Esophagus mucosa (tissue), 1 donor: ENCODE results near the gene SLC38A4. TPM values are rescaled to one million over a fixed set of nuclear protein-coding genes. Genes with fewer than 3 reads are reported as not detected.
"Not testable (repeated sequence)": the region's sequence is repeated elsewhere in the genome, so short reads cannot be mapped to it uniquely, and the experiment has no call there.

Experiments used
- ATAC-seq: fragments of 200-7000 bp; cut with Tn5 transposase; one replicate; pipeline ENCODE4 v1.9.1; 2020
- total RNA-seq: library from RNA; stranded (reverse); gene quantifications from one replicate; pipeline ENCODE4 v1.2.4, GENCODE V29; 2023
- donor health status: DM: yes; HTN: yes; CAD: no.

Gene SLC38A4, protein sequence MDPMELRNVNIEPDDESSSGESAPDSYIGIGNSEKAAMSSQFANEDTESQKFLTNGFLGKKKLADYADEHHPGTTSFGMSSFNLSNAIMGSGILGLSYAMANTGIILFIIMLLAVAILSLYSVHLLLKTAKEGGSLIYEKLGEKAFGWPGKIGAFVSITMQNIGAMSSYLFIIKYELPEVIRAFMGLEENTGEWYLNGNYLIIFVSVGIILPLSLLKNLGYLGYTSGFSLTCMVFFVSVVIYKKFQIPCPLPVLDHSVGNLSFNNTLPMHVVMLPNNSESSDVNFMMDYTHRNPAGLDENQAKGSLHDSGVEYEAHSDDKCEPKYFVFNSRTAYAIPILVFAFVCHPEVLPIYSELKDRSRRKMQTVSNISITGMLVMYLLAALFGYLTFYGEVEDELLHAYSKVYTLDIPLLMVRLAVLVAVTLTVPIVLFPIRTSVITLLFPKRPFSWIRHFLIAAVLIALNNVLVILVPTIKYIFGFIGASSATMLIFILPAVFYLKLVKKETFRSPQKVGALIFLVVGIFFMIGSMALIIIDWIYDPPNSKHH
- 2.4 TPM for total RNA-seq

- peak; percentile 65 for ATAC-seq
These were observed at the start of gene SLC38A4 for GRCh38 chr12:46825591-46826414. TSS of gene SLC38A4 (minus strand) at chr12:46825997. CDS start at chr12:46793071, 32,926 bp downstream.

DNA sequence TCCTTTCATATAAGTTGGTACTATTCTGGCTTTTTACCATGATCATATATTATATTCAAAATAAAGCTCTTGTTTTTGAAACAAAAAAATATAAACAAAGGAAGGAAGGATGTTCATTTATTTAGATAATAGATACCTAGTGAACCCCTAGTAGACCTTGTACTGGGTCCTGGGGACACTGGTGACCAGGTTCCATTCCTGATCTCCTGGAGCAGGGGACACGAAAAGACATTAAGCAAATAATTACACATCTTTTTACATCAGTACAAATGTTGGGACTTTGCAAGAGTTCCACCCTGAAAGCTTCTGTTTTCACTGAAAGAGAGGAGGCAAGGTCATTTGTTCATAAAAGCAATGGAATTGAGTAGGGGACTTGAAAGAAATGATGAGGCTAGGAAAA lies 49.3 kb upstream of the SLC38A4 start:
- ATAC-seq, result no peak

DNA sequence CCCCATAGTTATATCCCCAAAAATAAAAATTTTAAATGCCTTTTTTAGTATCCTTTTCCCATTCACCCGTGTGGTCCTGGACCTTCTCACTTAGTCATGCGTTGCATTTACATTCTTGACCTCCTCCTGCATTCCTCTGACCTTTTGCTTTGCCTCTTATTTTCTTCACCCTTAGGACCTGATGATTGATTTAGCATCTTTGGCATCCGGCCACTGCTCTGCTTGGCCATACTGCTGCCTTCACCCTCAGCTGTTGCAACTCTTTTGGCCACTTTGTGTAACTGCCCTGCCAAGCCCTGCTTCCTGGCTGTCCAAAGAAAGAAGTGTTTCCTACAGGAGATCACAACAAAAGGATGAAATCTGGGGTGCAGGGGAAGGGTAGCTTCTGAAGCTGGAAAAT lies 48.8 kb upstream of the SLC38A4 start:
- no peak for ATAC-seq

GRCh38 chr12:46872135-46872534 lies 46.3 kb upstream of the SLC38A4 start:
- ATAC-seq, result no peak

GRCh38 chr12:46865311-46865710 lies 39.5 kb upstream of the SLC38A4 start:
- ATAC-seq, result no peak

DNA sequence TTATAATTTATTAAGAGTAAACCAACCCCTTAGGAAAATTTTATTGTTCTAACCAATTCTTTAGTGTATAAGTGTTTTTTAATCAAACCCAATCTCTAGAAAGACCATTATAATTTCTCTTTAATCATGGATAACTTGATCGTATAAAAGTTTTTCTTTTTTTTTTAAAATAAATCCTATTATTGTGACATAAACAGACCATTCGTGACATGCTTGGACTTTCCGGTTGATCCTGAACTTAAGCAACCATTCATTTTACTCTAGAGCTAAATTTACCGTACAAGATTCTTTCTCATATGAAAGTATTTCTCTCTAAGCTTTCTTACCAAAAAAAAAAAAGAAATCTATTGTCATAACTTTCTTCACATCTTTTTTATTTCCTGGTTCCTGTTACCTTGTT lies 32.6 kb upstream of the SLC38A4 start:
- no peak for ATAC-seq

DNA sequence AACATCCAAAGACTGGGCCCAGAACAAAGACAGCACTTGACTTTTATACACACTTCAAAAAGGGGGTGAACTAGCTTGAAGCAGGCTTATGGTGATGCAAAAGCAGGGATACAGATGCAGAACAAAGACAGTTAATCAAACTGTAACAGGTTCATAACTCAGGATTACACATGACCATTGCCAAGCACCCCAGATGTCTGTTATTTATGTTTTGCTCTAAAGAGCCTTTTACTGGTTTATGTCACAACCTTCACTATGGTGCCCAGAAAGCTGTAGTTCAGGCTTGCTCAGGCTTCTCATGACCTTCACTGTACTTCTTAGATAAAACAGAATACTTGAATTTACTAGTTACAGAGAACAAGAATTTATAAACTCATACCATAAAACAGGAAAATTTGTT lies 31.7 kb upstream of the SLC38A4 start:
- no peak for ATAC-seq

DNA sequence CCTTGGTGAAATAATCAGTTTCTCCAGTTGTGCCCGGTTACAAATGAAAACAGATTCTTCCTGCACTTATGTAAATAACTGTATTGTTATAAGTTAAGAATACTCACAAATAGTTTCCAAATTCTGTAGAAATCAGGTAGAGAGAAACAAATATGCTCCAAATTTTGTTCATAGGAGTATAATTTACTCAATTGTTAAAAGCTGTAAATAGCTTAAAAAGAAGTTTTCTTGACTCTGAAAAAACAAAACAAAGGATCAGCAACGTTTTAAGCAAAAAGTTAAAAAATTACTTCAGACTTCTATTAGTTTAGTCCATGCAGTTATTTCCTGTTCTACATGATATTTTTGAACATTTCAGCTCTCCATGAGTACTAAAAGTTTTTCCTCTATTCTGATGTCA lies 30.0 kb upstream of the SLC38A4 start:
- no peak for ATAC-seq

GRCh38 chr12:46854188-46854587 lies 28.4 kb upstream of the SLC38A4 start:
- ATAC-seq, result not testable (repeated sequence)

- ATAC-seq, result not testable (repeated sequence)
These were observed 23.0 kb upstream of the SLC38A4 start for GRCh38 chr12:46848792-46849191.

GRCh38 chr12:46847001-46847400 lies 21.2 kb upstream of the SLC38A4 start:
- no peak for ATAC-seq

- ATAC-seq, result no peak
These were observed 18.0 kb upstream of the SLC38A4 start for GRCh38 chr12:46843811-46844210.

DNA sequence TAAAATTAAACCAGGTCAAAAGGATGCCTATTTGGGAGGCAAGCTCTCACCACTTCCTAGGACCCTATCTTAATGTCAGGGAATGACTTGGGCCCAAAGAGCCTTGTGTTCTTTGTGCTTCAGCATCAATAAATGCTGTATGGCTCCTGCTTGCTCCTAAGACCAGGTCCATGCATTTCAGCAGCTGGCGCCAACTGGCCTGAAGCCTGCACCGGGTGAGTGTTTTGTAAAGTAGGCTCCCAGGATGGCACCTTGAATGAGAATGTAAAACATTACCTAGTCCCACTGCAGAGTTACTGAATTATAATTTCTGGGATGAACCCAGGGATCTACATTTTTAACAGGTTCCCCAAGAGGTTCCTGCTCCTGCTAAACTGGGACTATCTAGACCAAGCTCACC lies 16.1 kb upstream of the SLC38A4 start:
- ATAC-seq, result no peak

- ATAC-seq, result no peak
These were observed 14.2 kb upstream of the SLC38A4 start for GRCh38 chr12:46839964-46840363.

DNA sequence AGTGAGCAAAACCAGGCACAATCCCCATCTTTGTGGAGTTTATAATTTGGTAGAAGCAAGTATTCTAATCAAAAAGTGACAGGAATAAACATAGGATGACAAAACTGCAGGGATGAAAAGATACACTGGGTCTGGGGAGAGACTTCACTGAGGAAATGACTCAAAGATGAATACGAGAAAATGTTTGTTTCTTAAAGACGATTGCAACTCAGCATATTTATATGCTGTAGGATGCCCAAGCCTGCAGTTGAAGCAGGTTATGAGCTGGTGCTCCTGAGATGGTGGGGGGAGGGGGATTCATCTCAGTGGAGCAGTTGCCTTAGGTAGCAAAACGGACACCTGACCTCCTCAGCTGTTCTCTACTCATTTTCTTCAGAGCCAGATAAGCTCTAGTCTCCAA lies 13.4 kb upstream of the SLC38A4 start:
- no peak for ATAC-seq

- no peak for ATAC-seq
These were observed 10.0 kb upstream of the SLC38A4 start for GRCh38 chr12:46835785-46836184.

DNA sequence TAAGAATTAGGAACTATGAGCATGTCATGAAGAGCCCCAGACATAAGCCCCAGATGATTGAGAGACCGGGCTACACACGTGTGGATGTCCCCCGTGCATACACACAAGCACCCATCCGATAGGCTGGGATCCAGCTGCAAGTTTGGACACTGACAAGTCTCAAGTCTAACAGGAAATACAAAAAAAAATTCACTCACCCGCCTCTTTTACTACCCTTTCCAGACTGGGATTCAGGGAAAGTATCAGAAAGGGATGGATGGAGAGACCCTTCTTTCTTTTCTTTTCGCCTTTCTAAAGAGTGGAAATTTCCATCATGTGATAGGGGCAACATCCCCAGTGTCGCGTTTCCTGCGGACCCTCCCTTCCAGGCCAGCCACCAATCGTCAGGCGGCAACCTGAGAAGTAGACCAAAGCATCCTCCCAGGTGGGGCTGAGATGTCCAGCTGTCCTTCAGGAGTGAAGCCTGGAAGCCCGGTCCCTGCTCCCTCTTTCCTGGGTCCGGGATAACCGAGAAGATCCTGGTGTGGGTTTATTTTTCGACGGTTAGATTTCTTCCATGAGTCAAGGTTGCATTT lies 6.4 kb upstream of the SLC38A4 start:
- ATAC-seq, result no peak

DNA sequence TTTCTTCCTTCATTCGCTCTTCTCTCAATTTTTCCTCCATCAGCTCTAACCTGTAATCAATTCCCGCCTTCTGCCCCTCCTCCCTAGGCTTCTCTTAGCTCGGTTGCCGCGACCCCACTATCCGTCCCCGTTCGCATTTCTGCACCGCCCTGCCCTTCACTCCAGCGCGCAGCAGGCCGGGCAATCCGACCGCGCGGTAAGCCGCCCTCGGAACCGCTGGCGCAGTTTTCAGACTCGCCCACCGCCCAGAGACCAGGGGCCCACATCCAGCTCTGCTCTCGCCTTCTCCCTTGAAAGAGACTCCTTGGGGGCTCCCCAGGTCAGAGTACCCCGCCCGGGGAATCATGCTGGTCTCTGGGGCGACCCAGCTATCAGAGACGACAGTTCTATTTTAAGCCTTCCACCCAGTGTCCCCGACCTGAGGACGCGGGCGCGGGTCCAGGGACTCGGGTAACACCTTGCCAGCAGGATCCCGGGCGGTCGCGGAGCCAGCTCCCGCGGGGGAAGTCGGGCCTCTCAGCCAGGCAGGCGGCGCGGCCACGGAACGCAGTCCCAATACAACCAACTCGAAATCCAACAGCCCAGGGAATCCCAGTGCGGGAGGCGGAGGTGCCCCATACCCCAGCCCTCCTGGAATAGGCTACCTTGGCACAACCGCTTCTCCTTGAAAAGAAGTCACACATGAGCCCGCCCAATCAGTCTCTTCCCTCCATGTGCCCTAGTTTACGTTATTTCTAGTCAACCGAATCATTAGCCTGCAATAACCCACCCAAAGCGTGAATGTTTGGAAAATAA lies 5.7 kb upstream of the SLC38A4 start:
- peak; percentile 44 for ATAC-seq

DNA sequence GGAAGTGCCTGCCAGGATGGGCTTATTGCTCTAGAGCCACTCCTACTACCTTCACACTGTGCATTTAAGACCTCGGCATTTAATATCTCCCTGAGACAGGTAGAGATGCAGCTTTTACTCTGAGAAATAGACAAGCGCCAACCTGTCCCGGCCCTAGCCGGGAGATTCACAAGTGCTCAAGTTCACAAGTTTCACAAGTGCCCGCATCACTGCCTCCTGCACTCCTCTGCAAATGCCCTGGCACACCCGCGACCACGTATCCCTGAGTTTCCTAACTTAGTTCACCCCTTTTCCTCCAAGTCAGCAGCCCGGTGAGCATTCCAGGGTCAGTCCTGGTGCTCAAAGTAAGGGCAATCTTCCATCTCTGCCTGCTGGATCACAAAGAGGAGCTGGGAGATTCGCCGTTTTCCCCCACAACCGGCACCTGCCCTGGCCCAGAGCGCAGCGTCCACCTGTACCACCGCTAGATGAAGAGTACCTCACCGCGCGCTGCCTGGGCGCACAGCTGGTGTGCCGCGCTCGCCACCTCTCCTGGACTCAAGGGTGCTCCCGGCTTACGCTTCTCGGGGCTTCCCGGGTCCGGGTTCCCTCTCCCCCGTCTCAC lies 5.0 kb upstream of the SLC38A4 start:
- ATAC-seq, result peak; percentile 82

DNA sequence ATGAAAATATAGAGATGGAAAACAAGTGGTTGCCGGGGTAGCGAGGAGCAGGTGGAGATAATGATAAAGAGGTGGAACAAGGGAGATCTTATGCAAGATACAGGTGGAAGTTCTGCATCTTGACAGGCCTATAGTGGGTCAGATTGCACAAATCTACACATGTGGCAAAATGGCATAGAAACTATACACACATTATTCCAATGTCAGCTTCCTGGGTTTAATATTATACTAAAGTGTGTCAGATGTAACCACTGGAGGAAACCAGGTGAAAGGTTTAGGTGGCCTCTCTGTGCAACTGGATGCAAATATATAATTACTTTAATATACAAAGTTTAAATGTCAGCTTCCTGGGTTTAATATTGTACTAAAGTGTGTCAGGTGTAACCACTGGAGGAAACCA lies 1.1 kb downstream of the SLC38A4 start:
- no peak for ATAC-seq

DNA sequence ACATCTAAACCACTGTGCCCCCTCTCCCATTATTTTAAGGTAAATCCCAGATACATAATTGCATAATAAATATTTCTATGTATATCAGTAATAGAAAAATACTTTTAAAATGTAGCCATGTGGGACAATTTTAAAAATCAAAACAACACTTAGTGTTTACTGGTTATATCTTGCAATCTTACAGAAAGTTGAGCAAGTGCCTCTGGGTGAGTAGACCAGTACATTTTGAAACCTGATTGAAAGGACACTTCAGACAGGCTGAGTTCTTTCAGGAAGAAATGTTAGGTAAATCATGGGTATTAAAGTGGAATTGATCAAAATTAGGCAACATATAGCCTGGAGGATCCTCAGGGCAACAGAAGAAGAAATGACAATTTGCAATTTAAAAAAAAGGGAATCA lies 7.2 kb downstream of the SLC38A4 start:
- ATAC-seq, result no peak

DNA sequence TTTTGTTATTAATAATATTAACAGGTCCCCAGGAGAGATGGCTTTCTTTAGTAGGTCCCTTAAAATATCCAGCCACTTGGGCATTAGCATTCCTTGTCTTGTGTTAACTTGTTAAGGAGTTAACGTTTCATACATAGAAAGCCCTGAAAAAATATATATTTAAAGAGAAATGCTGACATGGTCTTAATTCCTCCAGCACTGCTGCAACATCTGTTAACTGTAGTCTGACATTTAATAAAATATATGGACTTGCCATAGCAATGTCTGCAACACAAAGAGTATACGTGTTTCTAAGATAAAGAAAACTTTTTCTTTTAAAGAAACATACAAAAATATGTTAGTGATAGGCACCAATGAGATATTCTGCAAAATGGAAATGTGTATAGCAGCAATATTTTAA lies 10.0 kb downstream of the SLC38A4 start:
- no peak for ATAC-seq
